ENCODE results near the gene GPLD1.
"Not testable (repeated sequence)": the region's sequence is repeated elsewhere in the genome, so short reads cannot be mapped to it uniquely, and the experiment has no call there.

Gene GPLD1

DNA sequence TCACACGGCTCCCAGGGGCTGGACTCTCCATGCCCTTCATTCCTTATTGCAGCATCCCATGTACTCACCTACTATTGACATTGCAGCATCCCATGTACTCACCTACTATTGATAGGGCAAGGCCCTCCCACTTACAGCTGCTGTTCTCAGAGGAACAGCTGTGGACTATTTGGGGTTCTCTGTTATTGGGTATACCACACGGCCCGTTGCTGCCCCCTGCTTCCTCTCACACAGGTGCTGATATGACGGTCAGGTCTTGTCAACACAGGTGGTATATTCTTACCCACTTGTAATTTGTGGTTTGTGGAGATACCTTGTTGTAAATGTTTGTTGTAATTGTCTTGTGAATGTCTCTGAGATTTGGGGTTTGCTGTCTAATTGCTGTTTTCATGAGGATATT, 24.2 kb upstream of the GPLD1 start:
- in situ Hi-C loops (cut with MboI; ENCODE audit: low pct_unique_long_range_greater_than_20kb, low sequenced_read_pairs, unreplicated experiment), result no loop called here
- DNase-seq (ENCODE audit: low spot score), result no peak
- TF ChIP-seq, protein P1, sequence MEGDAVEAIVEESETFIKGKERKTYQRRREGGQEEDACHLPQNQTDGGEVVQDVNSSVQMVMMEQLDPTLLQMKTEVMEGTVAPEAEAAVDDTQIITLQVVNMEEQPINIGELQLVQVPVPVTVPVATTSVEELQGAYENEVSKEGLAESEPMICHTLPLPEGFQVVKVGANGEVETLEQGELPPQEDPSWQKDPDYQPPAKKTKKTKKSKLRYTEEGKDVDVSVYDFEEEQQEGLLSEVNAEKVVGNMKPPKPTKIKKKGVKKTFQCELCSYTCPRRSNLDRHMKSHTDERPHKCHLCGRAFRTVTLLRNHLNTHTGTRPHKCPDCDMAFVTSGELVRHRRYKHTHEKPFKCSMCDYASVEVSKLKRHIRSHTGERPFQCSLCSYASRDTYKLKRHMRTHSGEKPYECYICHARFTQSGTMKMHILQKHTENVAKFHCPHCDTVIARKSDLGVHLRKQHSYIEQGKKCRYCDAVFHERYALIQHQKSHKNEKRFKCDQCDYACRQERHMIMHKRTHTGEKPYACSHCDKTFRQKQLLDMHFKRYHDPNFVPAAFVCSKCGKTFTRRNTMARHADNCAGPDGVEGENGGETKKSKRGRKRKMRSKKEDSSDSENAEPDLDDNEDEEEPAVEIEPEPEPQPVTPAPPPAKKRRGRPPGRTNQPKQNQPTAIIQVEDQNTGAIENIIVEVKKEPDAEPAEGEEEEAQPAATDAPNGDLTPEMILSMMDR (IDR thresholded peaks at IDR 0.05; ENCODE audit: extremely low read depth, insufficient read depth, missing control alignments), result peak; percentile 23

DNA sequence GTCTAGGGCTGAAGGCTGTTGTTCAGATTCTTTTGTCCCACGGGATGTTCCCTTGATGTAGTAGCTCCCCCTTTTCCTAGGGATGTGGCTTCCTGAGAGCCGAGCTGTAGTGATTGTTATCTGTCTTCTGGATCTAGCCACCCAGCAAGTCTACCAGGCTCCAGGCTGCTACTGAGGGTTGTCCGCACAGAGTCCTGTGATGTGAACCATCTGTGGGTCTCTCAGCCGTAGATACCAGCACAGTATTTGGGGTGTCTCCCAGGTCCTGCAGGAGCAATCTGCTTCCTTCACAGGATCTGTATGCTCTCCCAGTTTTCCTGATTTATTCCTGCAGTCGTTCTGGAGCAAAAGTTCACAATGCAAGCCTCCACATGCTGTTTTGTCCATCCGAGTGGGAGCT, 22.6 kb upstream of the GPLD1 start:
- in situ Hi-C loops (cut with MboI; ENCODE audit: low pct_unique_long_range_greater_than_20kb, low sequenced_read_pairs, unreplicated experiment); DNase-seq (ENCODE audit: low spot score): not testable (repeated sequence)

DNA sequence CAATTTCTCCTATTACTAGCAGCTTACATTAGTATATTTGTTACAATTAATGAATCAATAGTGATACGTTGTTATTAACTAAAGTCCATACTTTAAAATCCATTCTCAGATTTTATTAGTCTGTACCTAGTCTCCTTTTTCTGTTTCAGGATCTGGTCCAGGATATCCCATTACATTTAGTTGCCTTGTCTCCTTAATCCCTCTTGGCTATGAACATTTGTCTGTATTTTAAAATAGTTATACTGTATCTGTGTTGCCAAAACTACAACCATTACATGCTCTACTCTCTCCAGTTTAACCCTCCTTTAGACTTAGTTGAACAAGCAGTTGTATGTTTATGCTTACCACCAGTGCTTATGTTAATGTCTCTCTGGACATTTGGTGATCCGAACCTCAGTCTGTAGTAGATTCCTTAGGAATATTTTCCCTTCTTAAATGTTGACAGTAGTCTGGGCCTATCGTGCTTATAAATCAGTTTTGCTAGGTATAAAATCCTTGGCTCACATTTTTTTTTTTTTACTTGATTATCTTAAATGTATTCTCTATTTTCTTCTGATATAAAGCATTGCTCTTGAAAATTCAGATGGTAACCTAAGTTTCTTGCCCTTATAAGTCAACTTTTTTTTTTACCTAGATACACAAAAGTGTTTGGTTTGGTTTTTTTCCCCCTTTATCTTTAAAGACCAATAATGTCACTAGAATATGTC, 17.6 kb upstream of the GPLD1 start:
- in situ Hi-C loops (cut with MboI; ENCODE audit: low pct_unique_long_range_greater_than_20kb, low sequenced_read_pairs, unreplicated experiment), result no loop called here
- TF ChIP-seq, protein P1 (IDR thresholded peaks at IDR 0.05; ENCODE audit: extremely low read depth, insufficient read depth, missing control alignments), result no peak
- DNase-seq (ENCODE audit: low spot score), result no peak

DNA sequence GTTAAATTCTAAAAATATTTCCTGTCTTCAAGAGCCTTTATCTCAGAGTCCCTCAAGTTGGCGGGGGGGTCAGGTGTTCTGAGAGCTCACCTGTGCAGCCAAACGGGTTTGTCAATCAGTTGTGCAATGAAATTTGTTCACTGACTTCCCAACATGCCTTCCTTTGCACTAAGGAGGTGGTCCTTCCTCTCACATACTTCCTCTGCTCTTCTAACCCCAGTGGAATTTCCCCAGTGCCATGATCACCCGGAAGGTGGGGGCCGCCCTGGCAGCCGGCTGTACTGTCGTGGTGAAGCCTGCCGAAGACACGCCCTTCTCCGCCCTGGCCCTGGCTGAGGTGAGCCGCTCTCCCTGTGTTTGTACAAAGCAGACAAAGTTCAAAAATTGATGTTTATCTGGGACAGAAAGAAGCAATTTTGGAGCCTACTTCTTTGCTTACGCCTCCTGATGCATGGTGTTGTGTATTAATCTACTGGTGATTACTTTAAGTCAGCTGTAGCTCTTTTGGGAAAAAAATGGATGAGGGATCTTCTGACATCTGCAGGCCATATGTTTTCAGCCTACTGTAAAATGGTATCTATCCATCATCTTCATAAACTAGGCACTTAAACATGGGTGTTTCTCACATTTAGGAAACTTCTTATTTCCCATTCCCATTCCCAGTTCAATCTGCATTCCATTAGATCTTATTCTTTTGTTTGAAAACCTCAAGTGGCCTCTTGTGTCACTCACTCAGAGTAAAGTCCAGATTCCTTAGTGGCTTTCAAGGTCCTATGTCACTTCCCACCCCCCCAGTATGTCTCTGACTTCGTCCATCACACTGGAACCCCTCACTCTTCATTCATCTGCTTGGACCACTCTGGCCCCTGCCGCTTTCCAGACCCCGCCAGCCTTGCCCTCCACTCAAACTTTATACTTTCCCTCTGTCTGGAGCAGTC, 15.5 kb upstream of the GPLD1 start:
- TF ChIP-seq, protein P1 (IDR thresholded peaks at IDR 0.05; ENCODE audit: extremely low read depth, insufficient read depth, missing control alignments), result no peak
- in situ Hi-C loops (cut with MboI; ENCODE audit: low pct_unique_long_range_greater_than_20kb, low sequenced_read_pairs, unreplicated experiment), result no loop called here

DNA sequence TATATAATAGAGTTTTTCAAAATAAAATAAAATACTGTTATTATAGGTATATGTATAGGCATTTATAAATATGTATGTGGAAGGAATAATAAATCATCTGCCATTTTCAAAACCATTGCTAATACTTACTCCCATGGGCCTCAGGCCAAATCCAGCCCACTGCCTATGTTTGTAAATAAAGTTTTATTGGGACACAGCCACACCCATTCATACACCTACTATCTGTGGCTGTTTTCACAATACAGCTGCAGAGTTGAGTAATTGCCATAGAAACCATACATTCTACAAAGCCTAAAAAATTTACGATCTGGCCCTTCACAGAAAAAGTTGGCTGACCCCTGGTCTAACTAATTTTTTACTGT, 14.9 kb upstream of the GPLD1 start:
- no peak for DNase-seq (ENCODE audit: low spot score)
- TF ChIP-seq, protein P1 (IDR thresholded peaks at IDR 0.05; ENCODE audit: extremely low read depth, insufficient read depth, missing control alignments), result no peak
- in situ Hi-C loops (cut with MboI; ENCODE audit: low pct_unique_long_range_greater_than_20kb, low sequenced_read_pairs, unreplicated experiment), result no loop called here

More for the DNA sequence above, 15.5 kb upstream of the GPLD1 start:
- DNase-seq (ENCODE audit: low spot score), result no peak

DNA sequence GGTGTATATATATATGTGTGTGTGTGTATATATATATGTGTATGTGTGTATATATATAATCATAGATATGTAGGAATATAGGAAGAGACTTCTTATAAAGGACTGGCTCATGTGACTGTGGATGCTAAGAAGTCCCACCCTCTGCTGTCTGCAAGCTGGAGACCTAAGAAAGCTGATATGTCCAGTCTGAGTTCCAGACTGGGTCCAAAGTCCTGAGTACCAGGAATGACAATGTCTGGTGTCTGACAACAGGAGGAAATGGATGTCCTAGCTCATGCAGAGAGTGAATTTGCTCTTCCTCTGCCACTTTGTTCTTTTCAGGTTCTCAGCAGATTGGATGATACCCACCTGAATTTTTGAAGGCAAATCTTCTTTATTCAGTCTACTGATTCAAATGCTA, 12.5 kb upstream of the GPLD1 start:
- TF ChIP-seq, protein P1 (IDR thresholded peaks at IDR 0.05; ENCODE audit: extremely low read depth, insufficient read depth, missing control alignments), result no peak
- in situ Hi-C loops (cut with MboI; ENCODE audit: low pct_unique_long_range_greater_than_20kb, low sequenced_read_pairs, unreplicated experiment), result no loop called here
- no peak for DNase-seq (ENCODE audit: low spot score)

DNA sequence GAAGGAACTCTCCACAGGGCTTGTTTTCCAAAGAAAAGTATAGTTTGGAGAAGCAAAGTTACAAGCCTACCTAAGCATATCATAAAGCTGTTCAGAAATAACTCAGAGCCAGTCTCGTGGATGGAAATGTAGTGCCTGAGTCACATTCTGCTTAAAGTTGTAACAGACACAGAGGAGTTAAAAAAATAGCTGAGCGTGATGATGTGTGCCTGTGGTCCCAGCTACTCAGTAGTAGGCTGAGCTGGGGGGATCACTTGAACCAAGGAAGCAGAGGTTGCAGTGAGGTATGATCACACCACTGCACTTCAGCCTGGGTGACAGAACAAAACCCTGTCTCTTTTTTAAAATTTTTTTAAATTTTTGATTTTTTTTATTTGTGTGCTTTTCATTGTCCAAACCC, 12.0 kb upstream of the GPLD1 start:
- in situ Hi-C loops (cut with MboI; ENCODE audit: low pct_unique_long_range_greater_than_20kb, low sequenced_read_pairs, unreplicated experiment), result no loop called here
- TF ChIP-seq, protein P1 (IDR thresholded peaks at IDR 0.05; ENCODE audit: extremely low read depth, insufficient read depth, missing control alignments), result no peak
- no peak for DNase-seq (ENCODE audit: low spot score)
